Activated CD4-positive, CD25-positive, alpha-beta regulatory T cell treated with anti-CD3 and anti-CD28 coated beads, Interleukin-2, amount 50 U/mL, for 16 hours (primary cell): ENCODE results near the gene TRIM54.

Source experiments
- DNase-seq: peaks from one replicate; pipeline ENCODE4 v3.0.0-alpha.2; 2020; ENCODE audit warnings: low read depth, low spot score

Gene TRIM54

DNA sequence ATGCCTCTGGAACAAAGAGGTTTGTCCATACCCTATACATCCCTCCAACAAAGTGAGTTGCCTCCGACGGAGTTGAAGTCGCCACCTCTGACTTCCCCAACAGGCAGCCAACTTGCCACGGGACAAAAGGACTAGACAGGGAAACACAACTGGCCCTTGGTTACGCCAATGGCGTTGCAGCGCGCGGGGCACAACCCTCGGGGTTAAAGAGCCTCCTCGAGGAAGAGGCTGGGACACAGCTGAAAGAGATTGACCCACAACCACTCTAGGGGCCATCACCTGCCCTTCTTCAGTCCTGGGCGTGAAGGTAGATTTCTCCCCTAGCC lies 73.8 kb downstream of the TRIM54 start:
- DNase-seq: no peak

DNA sequence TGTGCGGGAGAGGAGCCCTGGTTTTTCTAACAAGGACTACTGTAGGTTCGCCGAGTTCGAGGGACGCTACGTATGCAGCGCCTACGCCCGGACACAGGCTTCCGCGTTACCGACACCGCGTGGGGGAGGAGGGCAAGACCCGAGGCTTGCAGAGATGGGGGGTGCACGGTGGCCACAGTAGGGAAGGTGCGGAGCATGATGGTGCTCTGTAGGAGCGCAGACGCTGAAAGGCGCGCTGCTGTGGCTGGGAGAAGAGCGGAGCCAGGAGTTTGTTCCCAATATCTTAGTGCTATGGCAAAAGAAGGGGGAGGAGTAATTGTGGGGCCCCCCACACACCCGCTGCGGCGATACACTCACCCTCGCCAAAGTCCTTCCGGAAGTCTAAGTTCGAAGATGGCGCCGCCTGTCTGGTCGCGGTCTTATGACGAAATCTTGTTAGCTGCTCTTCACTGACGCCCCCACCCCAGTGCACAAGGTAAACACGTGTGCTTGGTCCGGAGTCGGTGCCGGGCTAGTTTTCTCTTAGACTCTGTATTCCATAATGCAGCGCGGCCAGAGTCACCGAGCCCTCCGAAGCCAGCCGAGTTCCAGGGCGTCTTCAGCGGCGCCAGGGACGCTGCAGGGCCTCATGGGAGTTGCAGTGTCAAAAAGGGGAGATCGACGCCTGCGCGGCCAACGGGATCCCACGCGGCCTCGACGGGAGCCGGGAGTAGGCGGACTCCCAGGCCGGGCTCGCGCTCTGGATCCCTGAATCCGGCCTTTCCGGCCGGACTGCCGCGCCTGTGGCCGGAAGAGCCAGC lies 74.4 kb downstream of the TRIM54 start, which contains the start of gene GTF3C2:
Gene GTF3C2, minus strand, starts transcription at position 383 of the 800 bp plus-strand sequence. CDS start 13,210 bp downstream, outside the sequence.
- DNase-seq: peak; percentile 92
